Activated T-cell treated with anti-CD3 and anti-CD28 coated beads, Interleukin-2, amount 50 U/mL, for 48 hours (primary cell): ENCODE results near the gene LNX2.
A peak's percentile ranks its signal among the peaks of the same experiment; 100 is the strongest.

ENCODE experiments used
- DNase-seq, 2 experiments: peaks; one replicate each; pipeline ENCODE4 v3.0.0-alpha.2; 2020

Gene LNX2

GRCh38 chr13:27549406-27549981, 70.8 kb downstream of the LNX2 start:
- no peak for DNase-seq

GRCh38 chr13:27542220-27542619, 78.1 kb downstream of the LNX2 start:
- no peak for DNase-seq

GRCh38 chr13:27541386-27541785, 78.9 kb downstream of the LNX2 start:
- no peak for DNase-seq

- DNase-seq: no peak
Observed at GRCh38 chr13:27536361-27537101, 83.8 kb downstream of the LNX2 start.

- no peak for DNase-seq
Observed at GRCh38 chr13:27535546-27535945, 84.8 kb downstream of the LNX2 start.

- no peak for DNase-seq
Observed at GRCh38 chr13:27534981-27535380, 85.3 kb downstream of the LNX2 start.

GRCh38 chr13:27534108-27534980, 86.0 kb downstream of the LNX2 start:
- DNase-seq: no peak

- peak; percentile 64 to 70 for DNase-seq
Observed at GRCh38 chr13:27533155-27533643, 87.1 kb downstream of the LNX2 start.

- no peak for DNase-seq
Observed at GRCh38 chr13:27528908-27529307, 91.4 kb downstream of the LNX2 start.

GRCh38 chr13:27526516-27526915, 93.8 kb downstream of the LNX2 start:
- DNase-seq: no peak

GRCh38 chr13:27524981-27525975, 95.1 kb downstream of the LNX2 start:
- DNase-seq: no peak

- no peak for DNase-seq
Observed at GRCh38 chr13:27523346-27524073, 96.8 kb downstream of the LNX2 start.

GRCh38 chr13:27522847-27523246, 97.5 kb downstream of the LNX2 start:
- no peak for DNase-seq

GRCh38 chr13:27516103-27516502, 104.2 kb downstream of the LNX2 start:
- no peak for DNase-seq

GRCh38 chr13:27510082-27510481, 110.2 kb downstream of the LNX2 start:
- no peak for DNase-seq

- DNase-seq: no peak
Observed at GRCh38 chr13:27508802-27509201, 111.5 kb downstream of the LNX2 start.

- DNase-seq: no peak
Observed at GRCh38 chr13:27505792-27506191, 114.5 kb downstream of the LNX2 start.

- no peak for DNase-seq
Observed at GRCh38 chr13:27504868-27505194, 115.5 kb downstream of the LNX2 start.

GRCh38 chr13:27504128-27504867, 116.0 kb downstream of the LNX2 start:
- DNase-seq: no peak

- DNase-seq: no peak
Observed at GRCh38 chr13:27500806-27501534, 119.4 kb downstream of the LNX2 start.
